Endometrial microvascular endothelial cells (primary cell): ENCODE data around the gene CHID1. TPM values are rescaled to one million over a fixed set of nuclear protein-coding genes. Genes with fewer than 3 reads are reported as not detected.

Experiments used
- in situ Hi-C: cut with HindIII; loops from 2 replicates; pipeline ENCODE4 v1.10.0; 2017; ENCODE audit warnings: low sequenced_read_pairs, low pct_unique_long_range_greater_than_20kb; ENCODE audit errors: inconsistent ontology term
- total RNA-seq: library from RNA; depleted of rRNA; stranded (reverse); fragments of >200 nt; gene quantifications from one replicate; pipeline ENCODE4 v1.2.3, GENCODE V29; 2015; ENCODE audit errors: inconsistent ontology term

Gene CHID1
- total RNA-seq, 1 donor from 2014 or later = 156 TPM

GRCh38 chr11:821512-822371 lies 88.9 kb downstream of the CHID1 start:
- in situ Hi-C loops = no loop called here

GRCh38 chr11:820655-821511 lies 89.7 kb downstream of the CHID1 start:
- in situ Hi-C loops = no loop called here

GRCh38 chr11:819943-820649 lies 90.5 kb downstream of the CHID1 start:
- in situ Hi-C loops = no loop called here

- in situ Hi-C loops = no loop called here
Measured at GRCh38 chr11:819129-819931, 91.3 kb downstream of the CHID1 start.

GRCh38 chr11:818396-819128 lies 92.0 kb downstream of the CHID1 start, which contains the start of gene PNPLA2:
Gene PNPLA2, plus strand, starts transcription at chr11:818914. Its CDS starts 805 bp downstream, at chr11:819719.
- in situ Hi-C loops = no loop called here

Other genes with a start within 250 kb of the CHID1 start
- gene DEAF1, start 215.6 kb downstream of the CHID1 start, total RNA-seq = 28.2 TPM
- gene TMEM80, start 215.0 kb downstream of the CHID1 start, total RNA-seq = 29.5 TPM
- gene EPS8L2, start 204.6 kb downstream of the CHID1 start, total RNA-seq = 0.56 TPM
- 293 TPM for gene TALDO1, start 163.3 kb downstream of the CHID1 start, total RNA-seq
- gene GATD1, start 133.3 kb downstream of the CHID1 start, total RNA-seq = 36.2 TPM
- gene CEND1, start 120.7 kb downstream of the CHID1 start, total RNA-seq = 0.46 TPM
- gene SLC25A22, start 112.5 kb downstream of the CHID1 start, total RNA-seq = 44.4 TPM
- 19.9 TPM for gene PIDD1, start 105.6 kb downstream of the CHID1 start, total RNA-seq
- 402 TPM for gene RPLP2, start 100.8 kb downstream of the CHID1 start, total RNA-seq
- 11.1 TPM for gene PNPLA2, start 91.9 kb downstream of the CHID1 start, total RNA-seq
- gene CRACR2B, start 82.9 kb downstream of the CHID1 start, total RNA-seq = 6.6 TPM
- gene CD151, start 77.9 kb downstream of the CHID1 start, total RNA-seq = 706 TPM
- gene POLR2L, start 68.3 kb downstream of the CHID1 start, total RNA-seq = 315 TPM
- gene TSPAN4, start 68.0 kb downstream of the CHID1 start, total RNA-seq = 220 TPM
- 66.6 TPM for gene AP2A2, start 15.1 kb upstream of the CHID1 start, total RNA-seq
- gene MUC6, start 125.9 kb upstream of the CHID1 start, total RNA-seq = not detected
- gene MUC2, start 164.1 kb upstream of the CHID1 start, total RNA-seq = not detected
- gene MUC5AC, start 247.1 kb upstream of the CHID1 start, total RNA-seq = not detected